CD4-positive, alpha-beta T cell treated with Interleukin-21 for 1 hour (primary cell): ENCODE measurements around the gene EMX2.
"Not testable (repeated sequence)": the region's sequence is repeated elsewhere in the genome, so short reads cannot be mapped to it uniquely, and the experiment has no call there.

ENCODE experiments used
- DNase-seq: peaks from one replicate; pipeline ENCODE4 v3.0.0-alpha.2; 2020

EMX2 gene

DNA sequence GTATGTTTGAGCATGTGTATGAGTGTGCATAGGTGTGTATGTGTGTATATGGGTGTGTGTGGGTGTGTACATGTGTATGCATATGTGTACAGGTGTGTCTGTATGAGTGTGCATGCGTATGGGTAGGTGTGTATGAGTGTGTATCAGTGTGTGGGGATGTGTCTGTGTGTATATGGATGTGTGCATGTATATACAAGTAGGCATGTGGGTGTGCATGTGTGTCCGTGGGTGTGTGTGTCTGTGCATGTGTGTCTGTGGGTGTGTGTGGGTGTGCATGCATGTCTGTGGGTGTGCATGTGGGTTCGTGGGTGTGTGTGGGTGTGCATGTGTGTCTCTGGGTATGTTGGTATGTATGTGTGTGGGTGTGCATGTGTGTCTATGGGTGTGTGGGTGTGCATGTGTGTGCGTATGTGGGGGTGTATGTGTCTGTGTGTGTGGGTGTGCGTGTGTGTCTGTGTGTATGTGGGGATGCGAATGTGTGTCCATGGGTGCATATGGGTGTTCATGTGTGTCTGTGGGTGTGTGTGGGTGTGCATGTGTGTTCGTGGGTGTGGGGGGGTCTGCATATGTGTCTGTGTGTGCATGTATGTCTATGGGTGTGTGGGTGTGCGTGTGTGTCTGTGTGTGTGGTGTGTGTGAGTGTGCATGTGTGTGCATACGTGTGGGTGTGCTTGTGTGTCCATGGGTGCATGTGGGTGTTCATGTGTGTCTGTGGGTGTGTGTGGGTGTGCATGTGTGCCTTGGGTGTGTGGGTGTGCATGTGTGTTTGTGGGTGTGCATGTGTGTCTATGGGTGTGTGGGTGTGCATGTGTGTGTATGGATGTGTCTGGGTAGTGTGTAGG, 20.6 kb downstream of the EMX2 start:
- no peak for DNase-seq

- DNase-seq: no peak
Observed at GRCh38 chr10:117563780-117564179, 21.2 kb downstream of the EMX2 start.

DNA sequence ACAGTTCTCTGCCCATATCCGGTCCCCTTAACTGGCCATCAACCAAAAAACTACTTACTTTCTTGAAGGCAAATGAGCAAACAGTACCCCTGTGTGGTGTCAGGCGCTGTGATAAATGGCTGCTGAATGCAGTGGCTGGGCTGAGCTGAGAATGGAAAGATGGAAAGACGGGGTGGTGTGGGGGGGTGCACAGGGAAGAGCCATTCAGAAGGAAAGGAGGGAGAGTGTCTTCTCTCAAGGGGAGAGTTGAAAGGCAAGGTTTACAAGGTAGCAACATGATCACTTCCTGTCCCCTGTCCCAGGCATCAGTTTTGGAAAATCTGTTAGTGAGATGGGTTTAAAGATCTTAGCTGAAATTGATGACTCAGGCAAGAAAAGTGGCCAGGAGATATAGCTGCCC, 22.5 kb downstream of the EMX2 start:
- no peak for DNase-seq

GRCh38 chr10:117568334-117568733, 25.8 kb downstream of the EMX2 start:
- DNase-seq: no peak

GRCh38 chr10:117569610-117570390, 27.3 kb downstream of the EMX2 start:
- no peak for DNase-seq

DNA sequence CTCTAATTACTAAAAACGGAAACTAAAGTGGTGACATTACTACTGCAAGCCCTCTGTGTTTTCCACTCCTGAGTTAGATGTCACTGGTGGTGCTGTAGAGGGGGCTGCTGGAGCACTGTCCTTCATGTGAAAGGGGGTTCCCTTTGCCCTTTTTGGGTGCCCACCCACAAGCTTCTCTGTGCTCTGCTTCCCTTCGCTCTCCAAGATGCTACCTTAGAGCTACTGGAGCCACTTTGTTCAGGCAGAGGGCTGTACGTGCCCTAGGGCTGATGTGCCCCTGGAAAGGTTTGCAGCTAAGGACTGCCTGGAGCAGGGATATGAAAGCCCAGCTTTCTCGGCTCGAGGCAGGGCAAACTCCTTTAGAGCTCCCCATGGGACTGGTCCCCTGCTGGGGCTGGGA, 28.3 kb downstream of the EMX2 start:
- DNase-seq: no peak

DNA sequence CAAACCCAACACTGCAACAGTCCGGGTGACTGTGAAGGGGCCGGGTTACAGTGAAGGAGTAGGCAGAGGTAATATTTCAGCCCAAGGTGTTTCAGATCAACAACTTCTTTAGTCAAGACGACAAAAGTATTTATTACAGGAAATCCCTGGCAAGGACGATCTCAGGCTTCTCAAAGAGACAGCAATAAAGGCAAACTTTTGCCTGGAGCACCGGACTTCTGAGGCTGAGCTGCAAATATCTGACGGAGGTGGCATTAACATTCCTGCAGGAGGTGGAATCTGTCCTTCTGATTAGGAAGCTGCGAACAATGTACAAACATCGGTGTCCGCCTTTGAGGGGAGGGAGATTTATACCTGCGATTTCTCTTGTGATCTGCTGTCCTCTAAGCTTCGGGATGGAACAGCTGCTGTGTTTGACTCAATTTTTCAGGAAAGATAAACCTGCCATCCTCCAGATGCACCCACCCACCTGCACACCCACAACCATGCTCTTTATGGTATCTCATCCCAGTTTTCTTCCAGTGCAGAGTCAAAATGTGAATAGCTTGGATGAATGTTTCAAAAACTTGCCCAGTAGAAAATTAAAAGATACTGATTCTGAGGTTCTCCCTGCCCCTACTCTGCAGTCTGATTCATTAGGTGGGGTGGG, 32.1 kb downstream of the EMX2 start:
- no peak for DNase-seq

DNA sequence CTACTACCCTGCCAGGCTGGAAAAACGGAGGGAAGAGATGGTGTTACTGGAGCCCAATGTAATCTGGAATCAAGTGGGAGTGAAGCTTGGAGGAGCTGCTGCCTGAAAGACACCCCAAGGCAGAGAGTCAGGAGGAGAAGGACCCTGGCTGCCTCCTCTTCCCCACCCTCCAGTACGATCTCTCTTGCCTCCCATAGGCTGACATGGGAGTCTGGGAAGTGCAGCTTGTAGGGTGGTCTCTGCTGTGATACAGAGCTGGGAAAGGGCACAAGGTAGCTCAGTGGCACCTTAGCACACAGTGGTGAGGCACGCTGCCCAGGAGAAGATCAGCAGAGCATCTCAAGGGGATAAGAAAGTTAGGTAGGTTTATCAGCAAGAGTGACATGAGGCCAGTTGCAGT, 35.9 kb downstream of the EMX2 start:
- DNase-seq: no peak

GRCh38 chr10:117578999-117579590, 36.5 kb downstream of the EMX2 start:
- no peak for DNase-seq

GRCh38 chr10:117581961-117582360, 39.4 kb downstream of the EMX2 start:
- DNase-seq: no peak

DNA sequence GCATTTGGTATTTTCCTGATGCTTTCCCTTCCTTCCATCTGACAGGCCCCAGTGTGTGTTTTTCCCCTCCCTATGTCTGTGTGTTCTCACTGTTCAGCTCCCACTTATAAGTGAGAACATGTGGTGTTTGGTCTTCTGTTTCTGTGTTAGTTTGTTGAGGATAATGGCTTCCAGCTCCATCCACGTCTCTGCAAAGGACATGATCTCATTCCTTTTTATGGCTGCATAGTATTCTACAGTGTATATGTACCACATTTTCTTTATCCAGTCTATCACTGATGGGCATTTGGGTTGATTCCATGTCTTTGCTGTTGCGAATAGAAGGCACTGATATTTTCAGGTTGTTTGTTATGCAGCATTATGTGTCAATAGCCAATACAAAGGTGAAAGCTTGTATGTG, 42.3 kb downstream of the EMX2 start:
- not testable (repeated sequence) for DNase-seq

GRCh38 chr10:117587036-117587435, 44.5 kb downstream of the EMX2 start:
- DNase-seq: no peak

- no peak for DNase-seq
Observed at GRCh38 chr10:117590101-117590875, 47.7 kb downstream of the EMX2 start.

DNA sequence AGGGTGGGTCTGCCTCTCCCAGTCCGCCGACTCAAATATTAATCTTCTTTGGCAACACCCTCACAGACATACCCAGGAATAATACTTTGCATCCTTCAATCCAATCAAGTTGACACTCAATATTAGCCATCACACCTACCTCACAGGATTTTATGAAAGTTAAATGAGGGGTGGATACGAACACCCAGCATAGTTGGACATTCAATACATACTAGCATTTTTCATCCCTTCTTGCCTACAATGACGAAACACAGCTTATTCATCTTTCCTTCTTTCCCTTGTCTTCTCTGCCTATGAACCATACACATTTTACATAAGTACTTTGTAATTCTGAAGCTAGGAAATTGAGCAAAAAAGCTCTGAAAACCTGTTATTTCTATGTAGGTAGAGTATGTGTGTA, 48.5 kb downstream of the EMX2 start:
- no peak for DNase-seq

- no peak for DNase-seq
Observed at GRCh38 chr10:117594722-117595121, 52.2 kb downstream of the EMX2 start.

GRCh38 chr10:117596706-117597105, 54.2 kb downstream of the EMX2 start:
- no peak for DNase-seq

- DNase-seq: no peak
Observed at GRCh38 chr10:117597216-117597615, 54.7 kb downstream of the EMX2 start.
